NB4 (cell line): ENCODE data around the gene CSNK1D.

ENCODE experiments used
- POLR2A ChIP-seq: IDR thresholded peaks from 2 replicates; pipeline ENCODE4 v1.6.1; 2011; ENCODE audit warnings: mild to moderate bottlenecking; ENCODE audit not compliant: insufficient read length; ENCODE audit errors: extremely low read depth
- TF ChIP-seq, protein P1 (sequence below): IDR thresholded peaks from one replicate; pipeline ENCODE4 v1.5.1; 2012; ENCODE audit warnings: low read depth, low read length

DNA sequence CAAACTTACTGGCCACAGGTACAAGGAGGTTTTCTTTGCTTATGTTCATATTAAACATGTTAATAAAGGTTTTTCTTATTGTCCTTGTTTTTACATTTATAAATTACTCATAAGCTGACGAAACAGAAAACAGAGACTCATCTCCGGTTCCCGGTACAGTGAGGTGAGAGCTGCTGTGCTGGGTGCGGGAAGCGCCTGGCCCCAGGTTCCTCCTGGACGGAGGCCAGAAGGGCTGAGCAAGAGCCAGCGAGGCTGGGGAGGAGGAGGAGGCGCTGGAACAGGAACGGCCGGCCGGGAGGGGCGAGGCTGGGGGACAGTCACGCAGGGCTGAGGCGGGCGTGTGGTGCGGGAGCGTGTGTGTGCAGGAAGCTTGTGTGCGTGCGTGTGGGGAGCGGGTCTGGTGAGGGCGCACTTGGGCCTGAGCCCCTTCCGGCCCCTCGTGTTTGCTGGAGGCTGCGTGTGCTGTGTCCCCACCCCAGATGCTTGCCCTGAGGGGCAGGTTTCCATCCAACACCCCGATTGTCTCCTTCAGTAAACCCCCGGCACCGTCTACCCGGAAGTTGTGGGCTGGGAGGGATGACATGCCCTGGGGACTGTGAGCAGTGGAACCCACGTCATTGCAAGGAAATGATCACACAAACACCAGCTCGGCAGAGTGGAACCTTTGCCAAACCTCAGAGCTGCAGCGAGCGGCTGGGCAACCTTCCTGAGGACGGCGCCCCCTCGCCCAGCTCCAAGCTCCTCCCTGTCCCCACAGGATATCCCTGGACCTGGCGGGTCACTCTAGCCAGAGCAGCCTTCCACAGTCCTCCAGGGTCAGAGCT lies 24.4 kb upstream of the CSNK1D start:
- no peak for TF ChIP-seq POLR2A
- TF ChIP-seq, protein P1, sequence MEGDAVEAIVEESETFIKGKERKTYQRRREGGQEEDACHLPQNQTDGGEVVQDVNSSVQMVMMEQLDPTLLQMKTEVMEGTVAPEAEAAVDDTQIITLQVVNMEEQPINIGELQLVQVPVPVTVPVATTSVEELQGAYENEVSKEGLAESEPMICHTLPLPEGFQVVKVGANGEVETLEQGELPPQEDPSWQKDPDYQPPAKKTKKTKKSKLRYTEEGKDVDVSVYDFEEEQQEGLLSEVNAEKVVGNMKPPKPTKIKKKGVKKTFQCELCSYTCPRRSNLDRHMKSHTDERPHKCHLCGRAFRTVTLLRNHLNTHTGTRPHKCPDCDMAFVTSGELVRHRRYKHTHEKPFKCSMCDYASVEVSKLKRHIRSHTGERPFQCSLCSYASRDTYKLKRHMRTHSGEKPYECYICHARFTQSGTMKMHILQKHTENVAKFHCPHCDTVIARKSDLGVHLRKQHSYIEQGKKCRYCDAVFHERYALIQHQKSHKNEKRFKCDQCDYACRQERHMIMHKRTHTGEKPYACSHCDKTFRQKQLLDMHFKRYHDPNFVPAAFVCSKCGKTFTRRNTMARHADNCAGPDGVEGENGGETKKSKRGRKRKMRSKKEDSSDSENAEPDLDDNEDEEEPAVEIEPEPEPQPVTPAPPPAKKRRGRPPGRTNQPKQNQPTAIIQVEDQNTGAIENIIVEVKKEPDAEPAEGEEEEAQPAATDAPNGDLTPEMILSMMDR: no peak
